DMS153 treated with DMSO at 0.1 percent for 48 hours (cell line): ENCODE results near the gene AKNA.
"Not testable (repeated sequence)": the region's sequence is repeated elsewhere in the genome, so short reads cannot be mapped to it uniquely, and the experiment has no call there.

Source experiments
- DNase-seq: peaks from one replicate; lab custom pipeline; 2025; ENCODE audit not compliant: unreplicated experiment; lab: John Stamatoyannopoulos, UW

Gene AKNA

GRCh38 chr9:114341152-114341830 lies 46.5 kb downstream of the AKNA start:
- no peak for DNase-seq

GRCh38 chr9:114339130-114339908 lies 48.5 kb downstream of the AKNA start:
- DNase-seq: no peak

- DNase-seq: no peak
Measured at GRCh38 chr9:114338187-114338586, 49.6 kb downstream of the AKNA start.

GRCh38 chr9:114336699-114337395 lies 50.9 kb downstream of the AKNA start:
- DNase-seq: no peak

- DNase-seq: no peak
Measured at GRCh38 chr9:114336157-114336556, 51.6 kb downstream of the AKNA start.

GRCh38 chr9:114335745-114336144 lies 52.0 kb downstream of the AKNA start:
- DNase-seq: no peak

GRCh38 chr9:114334490-114334889 lies 53.3 kb downstream of the AKNA start:
- no peak for DNase-seq

- DNase-seq: not testable (repeated sequence)
Measured at GRCh38 chr9:114333718-114334117, 54.1 kb downstream of the AKNA start.

- not testable (repeated sequence) for DNase-seq
Measured at GRCh38 chr9:114332474-114333040, 55.2 kb downstream of the AKNA start.

GRCh38 chr9:114331229-114332195 lies 56.3 kb downstream of the AKNA start:
- not testable (repeated sequence) for DNase-seq

- DNase-seq: no peak
Measured at GRCh38 chr9:114330636-114331035, 57.1 kb downstream of the AKNA start.

- DNase-seq: not testable (repeated sequence)
Measured at GRCh38 chr9:114329625-114330022, 58.2 kb downstream of the AKNA start, which contains the start of gene ORM2. TSS of gene ORM2 (plus strand) at chr9:114329869. CDS start at chr9:114329905, 36 bp downstream.

- DNase-seq: not testable (repeated sequence)
Measured at GRCh38 chr9:114328937-114329624, 58.7 kb downstream of the AKNA start.

GRCh38 chr9:114328357-114328820 lies 59.4 kb downstream of the AKNA start:
- DNase-seq: not testable (repeated sequence)

GRCh38 chr9:114327749-114328148 lies 60.0 kb downstream of the AKNA start:
- DNase-seq: no peak

GRCh38 chr9:114325684-114326254 lies 62.0 kb downstream of the AKNA start:
- not testable (repeated sequence) for DNase-seq

GRCh38 chr9:114324965-114325364 lies 62.8 kb downstream of the AKNA start:
- DNase-seq: not testable (repeated sequence)

GRCh38 chr9:114324492-114324891 lies 63.3 kb downstream of the AKNA start:
- no peak for DNase-seq

- DNase-seq: not testable (repeated sequence)
Measured at GRCh38 chr9:114323849-114324248, 63.9 kb downstream of the AKNA start.
